Lower leg skin (tissue), 3 donors: Measurements from ENCODE around the gene DRICH1.
"Not testable (repeated sequence)": the region's sequence is repeated elsewhere in the genome, so short reads cannot be mapped to it uniquely, and the experiment has no call there.

Experiments used
- POLR2A ChIP-seq, 2 donors: fragments of 450-650 bp; IDR thresholded peaks; one replicate each; pipeline ENCODE4 v1.6.1; 2016 to 2017; ENCODE audit warnings: antibody characterized with exemption in 2 of 2, mild to moderate bottlenecking in 1 of 2, moderate library complexity in 1 of 2
- TF ChIP-seq, protein P1 (sequence below), 3 donors: fragments of 450-650 bp; IDR thresholded peaks; one replicate each; pipeline ENCODE4 v1.5.1; 2016; ENCODE audit warnings: antibody characterized with exemption in 3 of 3, mild to moderate bottlenecking in 3 of 3, moderate library complexity in 2 of 3

DNA sequence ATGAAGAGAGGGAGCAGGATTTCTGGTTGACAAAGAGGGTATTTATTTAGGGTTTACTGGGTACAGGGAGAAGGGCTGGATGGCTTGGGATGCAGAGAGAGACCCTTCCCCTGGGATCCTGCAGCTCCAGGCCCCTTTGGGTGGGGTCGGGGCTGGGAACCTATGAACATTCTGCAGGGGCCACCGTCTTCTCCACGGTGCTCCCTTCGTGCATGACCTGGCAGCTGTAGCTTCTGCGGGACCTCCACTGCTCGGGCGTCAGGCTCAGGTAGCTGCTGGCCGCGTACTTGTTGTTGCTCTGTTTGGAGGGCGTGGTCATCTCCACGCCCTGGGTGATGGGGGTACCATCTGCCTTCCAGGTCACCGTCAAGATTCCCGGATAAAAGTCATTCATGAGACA lies 59.0 kb downstream of the DRICH1 start:
- TF ChIP-seq, protein P1, sequence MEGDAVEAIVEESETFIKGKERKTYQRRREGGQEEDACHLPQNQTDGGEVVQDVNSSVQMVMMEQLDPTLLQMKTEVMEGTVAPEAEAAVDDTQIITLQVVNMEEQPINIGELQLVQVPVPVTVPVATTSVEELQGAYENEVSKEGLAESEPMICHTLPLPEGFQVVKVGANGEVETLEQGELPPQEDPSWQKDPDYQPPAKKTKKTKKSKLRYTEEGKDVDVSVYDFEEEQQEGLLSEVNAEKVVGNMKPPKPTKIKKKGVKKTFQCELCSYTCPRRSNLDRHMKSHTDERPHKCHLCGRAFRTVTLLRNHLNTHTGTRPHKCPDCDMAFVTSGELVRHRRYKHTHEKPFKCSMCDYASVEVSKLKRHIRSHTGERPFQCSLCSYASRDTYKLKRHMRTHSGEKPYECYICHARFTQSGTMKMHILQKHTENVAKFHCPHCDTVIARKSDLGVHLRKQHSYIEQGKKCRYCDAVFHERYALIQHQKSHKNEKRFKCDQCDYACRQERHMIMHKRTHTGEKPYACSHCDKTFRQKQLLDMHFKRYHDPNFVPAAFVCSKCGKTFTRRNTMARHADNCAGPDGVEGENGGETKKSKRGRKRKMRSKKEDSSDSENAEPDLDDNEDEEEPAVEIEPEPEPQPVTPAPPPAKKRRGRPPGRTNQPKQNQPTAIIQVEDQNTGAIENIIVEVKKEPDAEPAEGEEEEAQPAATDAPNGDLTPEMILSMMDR (IDR thresholded peaks at IDR 0.05): not testable (repeated sequence)
- not testable (repeated sequence) for TF ChIP-seq POLR2A (IDR thresholded peaks at IDR 0.05)
